Vagina (tissue), 2 donors: Measurements from ENCODE around the gene STXBP6. TPM values are rescaled to one million over a fixed set of nuclear protein-coding genes. Genes with fewer than 3 reads are reported as not detected.

ENCODE experiments used
- DNase-seq, 2 donors: peaks; one replicate each; pipeline ENCODE4 v3.0.0-alpha.2; 2017; ENCODE audit errors: extremely low spot score in 2 of 2
- H3K27ac ChIP-seq: fragments of 200-600 bp; sonication (generic); one replicate; pipeline ENCODE4 v1.5.1; 2019
- H3K27me3 ChIP-seq: fragments of 200-600 bp; sonication (generic); one replicate; pipeline ENCODE4 v1.5.1; 2019
- H3K36me3 ChIP-seq, 2 donors: fragments of 200-600 bp; sonication (generic); one replicate each; pipeline ENCODE4 v1.5.1; 2017 to 2019
- H3K4me1 ChIP-seq: fragments of 200-600 bp; sonication (generic); one replicate; pipeline ENCODE4 v1.5.1; 2019
- H3K4me3 ChIP-seq, 2 donors: fragments of 200-600 bp; sonication (generic); 1 replicate in 1 of 2; 2 replicates in 1 of 2; pipeline ENCODE4 v1.5.1; 2016 to 2019
- H3K9me3 ChIP-seq: fragments of 200-600 bp; sonication (generic); one replicate; pipeline ENCODE4 v1.5.1; 2019
- CTCF ChIP-seq, 3 experiments: fragments of 450-650 bp in 2 of 3; fragments of 200-600 bp in 1 of 3; sonication (generic) in 1 of 3; IDR thresholded peaks; one replicate each; pipeline ENCODE4 v1.5.1; 2017 to 2019; ENCODE audit warnings: antibody characterized with exemption in 3 of 3, mild to moderate bottlenecking in 2 of 3, moderate library complexity in 2 of 3
- POLR2A ChIP-seq, 2 donors: fragments of 450-650 bp; IDR thresholded peaks; one replicate each; pipeline ENCODE4 v1.6.1; 2017; ENCODE audit warnings: antibody characterized with exemption in 2 of 2, mild to moderate bottlenecking in 2 of 2, moderate library complexity in 2 of 2
- POLR2AphosphoS5 ChIP-seq, 2 donors: sonication (generic); formaldehyde crosslinking; IDR thresholded peaks; one replicate each; pipeline ENCODE4 v1.9.0; 2017; ENCODE audit warnings: antibody characterized with exemption in 2 of 2, mild to moderate bottlenecking in 2 of 2, low read depth in 1 of 2; ENCODE audit not compliant: insufficient read depth in 1 of 2
- intact Hi-C: fragments of 100-400 bp; cut with DNase I; formaldehyde crosslinking; loops from one replicate; pipeline ENCODE4 v1.15.1; 2023
- total RNA-seq: library from RNA; depleted of rRNA; stranded (reverse); fragments of >200 nt; gene quantifications from one replicate; pipeline ENCODE4 v1.2.3, GENCODE V29; 2016

The STXBP6 gene
- total RNA-seq, 1 donor from 2014 or later = 4.4 TPM

GRCh38 chr14:25004389-25004809 is 45.5 kb downstream of the STXBP6 start:
- intact Hi-C loops = no loop called here
- Histone ChIP-seq H3K4me3 (no peak overlapping the region), H3K4me1 (no peaks in the 10 kb centered on the region), H3K27ac (no peak overlapping the region), H3K27me3 (no peaks in the 10 kb centered on the region), H3K9me3 (no peaks in the 10 kb centered on the region), H3K36me3 (no peaks in the 10 kb centered on the region)
- TF ChIP-seq CTCF (IDR thresholded peaks at IDR 0.05) (no peak), POLR2AphosphoS5 (IDR thresholded peaks at IDR 0.05; ENCODE audit: insufficient read depth in 1 of 2, low read depth in 1 of 2) (no peak), POLR2A (IDR thresholded peaks at IDR 0.05) (no peak)
- no peak for DNase-seq

- Histone ChIP-seq H3K9me3 (no peaks in the 10 kb centered on the region), H3K4me3 (no peak overlapping the region), H3K27me3 (no peaks in the 10 kb centered on the region), H3K27ac (no peak overlapping the region), H3K4me1 (no peaks in the 10 kb centered on the region), H3K36me3 (no peaks in the 10 kb centered on the region)
- intact Hi-C loops = no loop called here
- TF ChIP-seq POLR2A (IDR thresholded peaks at IDR 0.05) (no peak), CTCF (IDR thresholded peaks at IDR 0.05) (no peak), POLR2AphosphoS5 (IDR thresholded peaks at IDR 0.05; ENCODE audit: insufficient read depth in 1 of 2, low read depth in 1 of 2) (no peak)
- DNase-seq = peak in 1 of 2 donors; percentile 11
Measured at GRCh38 chr14:25003537-25003936, 46.4 kb downstream of the STXBP6 start.

GRCh38 chr14:25001601-25002000 is 48.3 kb downstream of the STXBP6 start:
- no peak for TF ChIP-seq CTCF (IDR thresholded peaks at IDR 0.05)
- TF ChIP-seq POLR2AphosphoS5 (IDR thresholded peaks at IDR 0.05; ENCODE audit: insufficient read depth in 1 of 2, low read depth in 1 of 2) = peak in 1 of 2 donors; percentile 24
- intact Hi-C loops = no loop called here
- no peak for DNase-seq
- no peaks in the 10 kb centered on the region for H3K9me3 ChIP-seq
- H3K4me1 ChIP-seq = no peaks in the 10 kb centered on the region
- no peaks in the 10 kb centered on the region for H3K27me3 ChIP-seq
- H3K4me3 ChIP-seq = no peak overlapping the region
- no peaks in the 10 kb centered on the region for H3K36me3 ChIP-seq
- no peak overlapping the region for H3K27ac ChIP-seq

GRCh38 chr14:25001156-25001555 is 48.8 kb downstream of the STXBP6 start:
- TF ChIP-seq POLR2A (IDR thresholded peaks at IDR 0.05) (no peak), POLR2AphosphoS5 (IDR thresholded peaks at IDR 0.05; ENCODE audit: insufficient read depth in 1 of 2, low read depth in 1 of 2) (no peak)
- no peaks in the 10 kb centered on the region for H3K4me1 ChIP-seq
- no peak overlapping the region for H3K4me3 ChIP-seq
- H3K36me3 ChIP-seq = no peaks in the 10 kb centered on the region
- no peaks in the 10 kb centered on the region for H3K9me3 ChIP-seq
- intact Hi-C loops = no loop called here
- H3K27me3 ChIP-seq = no peaks in the 10 kb centered on the region
- H3K27ac ChIP-seq = no peak overlapping the region
- DNase-seq = no peak

GRCh38 chr14:24999157-24999556 is 50.8 kb downstream of the STXBP6 start:
- no peaks in the 10 kb centered on the region for H3K9me3 ChIP-seq
- H3K27ac ChIP-seq = no peak overlapping the region
- no peaks in the 10 kb centered on the region for H3K4me1 ChIP-seq
- TF ChIP-seq POLR2A (IDR thresholded peaks at IDR 0.05) (no peak), CTCF (IDR thresholded peaks at IDR 0.05) (no peak), POLR2AphosphoS5 (IDR thresholded peaks at IDR 0.05; ENCODE audit: insufficient read depth in 1 of 2, low read depth in 1 of 2) (no peak)
- no peak for DNase-seq
- H3K36me3 ChIP-seq = no peaks in the 10 kb centered on the region
- intact Hi-C loops = no loop called here
- no peaks in the 10 kb centered on the region for H3K27me3 ChIP-seq
- H3K4me3 ChIP-seq = no peak overlapping the region
